Fibroblast of mammary gland (primary cell): ENCODE data around the gene PYM1.
"Not testable (repeated sequence)": the region's sequence is repeated elsewhere in the genome, so short reads cannot be mapped to it uniquely, and the experiment has no call there.

Experiments used
- DNase-seq: peaks from one replicate; pipeline ENCODE4 v3.0.0-alpha.2; 2010; ENCODE audit warnings: low read depth
- H3K4me3 ChIP-seq: 2 replicates; pipeline ENCODE4 v1.5.1; 2011; ENCODE audit warnings: low read depth, mild to moderate bottlenecking, low read length, moderate library complexity; ENCODE audit not compliant: control insufficient read depth
- CTCF ChIP-seq: conservative IDR thresholded peaks from 2 replicates; pipeline ENCODE4 v1.5.1; 2011; ENCODE audit warnings: low read depth, low read length, inconsistent platforms; ENCODE audit not compliant: control insufficient read depth, insufficient read depth

Gene PYM1

GRCh38 chr12:55893723-55894122 lies 34.0 kb downstream of the PYM1 start:
- DNase-seq = no peak
- no peak for TF ChIP-seq CTCF
- H3K4me3 ChIP-seq = no peak overlapping the region

GRCh38 chr12:55891310-55891709 lies 36.4 kb downstream of the PYM1 start:
- no peak overlapping the region for H3K4me3 ChIP-seq
- TF ChIP-seq CTCF = no peak
- no peak for DNase-seq

GRCh38 chr12:55885113-55885512 lies 42.6 kb downstream of the PYM1 start:
- peak; percentile 17 for DNase-seq
- H3K4me3 ChIP-seq = no peak overlapping the region
- no peak for TF ChIP-seq CTCF

GRCh38 chr12:55877824-55878223 lies 49.9 kb downstream of the PYM1 start:
- TF ChIP-seq CTCF = no peak
- no peak overlapping the region for H3K4me3 ChIP-seq
- DNase-seq = peak; percentile 7

- no peak overlapping the region for H3K4me3 ChIP-seq
- no peak for TF ChIP-seq CTCF
- DNase-seq = no peak
These were observed 51.8 kb downstream of the PYM1 start for GRCh38 chr12:55875704-55876467.

GRCh38 chr12:55874443-55874842 lies 53.3 kb downstream of the PYM1 start:
- TF ChIP-seq CTCF = no peak
- no peak for DNase-seq
- no peak overlapping the region for H3K4me3 ChIP-seq

- H3K4me3 ChIP-seq, DNase-seq: not testable (repeated sequence)
These were observed 61.2 kb downstream of the PYM1 start for GRCh38 chr12:55866454-55867004.
